ENCODE measurements around the gene TBRG4.

GRCh38 chr7:45116048-45116447, 4.6 kb upstream of the TBRG4 start:
- TF ChIP-seq EP300 (IDR thresholded peaks at IDR 0.05; ENCODE audit: borderline replicate concordance): no peak
- TF ChIP-seq TAF1 (IDR thresholded peaks at IDR 0.05; ENCODE audit: low read depth): no peak
- TF ChIP-seq RAD21 (IDR thresholded peaks at IDR 0.05; ENCODE audit: low read depth): no peak
- no peak for TF ChIP-seq YY1 (IDR thresholded peaks at IDR 0.05; ENCODE audit: low read depth)
- TF ChIP-seq MAX (IDR thresholded peaks at IDR 0.05): no peak
- no peak for TF ChIP-seq REST (IDR thresholded peaks at IDR 0.05; ENCODE audit: low read depth)
- TF ChIP-seq TCF12 (IDR thresholded peaks at IDR 0.05; ENCODE audit: low read depth): no peak
- TF ChIP-seq CREB1 (IDR thresholded peaks at IDR 0.05; ENCODE audit: low read depth): no peak
- no peak for TF ChIP-seq FOXM1 (IDR thresholded peaks at IDR 0.05; ENCODE audit: borderline replicate concordance, low read depth)
- TF ChIP-seq ZBTB7A (IDR thresholded peaks at IDR 0.05; ENCODE audit: low read depth): no peak
